ENCODE measurements around the gene FRMD4B.

DNA sequence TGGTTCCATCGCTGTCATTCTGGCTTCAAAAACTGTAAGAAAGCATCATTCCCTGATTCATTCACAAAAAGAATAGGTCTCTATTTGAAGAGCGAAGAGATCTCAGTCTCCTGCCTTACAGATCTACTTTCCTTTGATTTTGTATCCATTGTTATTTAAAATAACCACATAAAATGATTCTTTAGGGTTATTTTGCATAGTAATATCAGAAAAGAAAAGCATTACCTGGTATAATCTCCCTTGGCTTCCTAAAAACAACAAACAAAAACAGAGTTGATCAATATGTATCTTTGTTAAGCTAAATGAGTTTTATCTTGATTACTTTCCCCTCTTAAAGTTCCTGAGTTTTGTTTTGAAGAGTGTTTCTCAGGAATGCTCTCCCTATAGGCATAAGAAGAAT is 136.9 kb downstream of the FRMD4B start:
- TF ChIP-seq POLR2A (IDR thresholded peaks at IDR 0.05; ENCODE audit: low read depth, low read length) (no peak), POLR2AphosphoS5 (IDR thresholded peaks at IDR 0.05; ENCODE audit: low read depth, low read length) (no peak)
